Fibroblast of the conjunctiva (primary cell): ENCODE data around the gene DNAH9.

Source experiments
- DNase-seq: peaks from one replicate; pipeline ENCODE4 v3.0.0-alpha.2; 2010; ENCODE audit warnings: low read depth

The DNAH9 gene

DNA sequence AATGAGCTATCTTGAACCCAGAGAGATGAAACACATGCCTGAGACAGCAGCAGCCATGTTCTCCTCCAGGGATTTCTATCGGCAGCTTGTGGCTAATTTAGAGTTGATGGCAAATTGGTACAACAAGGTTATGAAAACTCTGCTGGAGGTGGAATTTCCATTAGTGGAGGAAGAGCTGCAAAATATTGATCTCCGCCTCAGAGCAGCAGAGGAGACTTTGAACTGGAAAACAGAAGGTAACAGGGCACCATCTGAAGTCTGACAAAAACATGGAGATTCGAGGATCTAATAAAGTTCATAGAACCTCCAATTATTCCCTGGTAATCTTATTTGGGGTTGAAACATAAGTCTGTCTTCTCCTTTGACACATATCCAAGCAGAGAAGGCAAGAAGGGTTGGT, 52.8 kb downstream of the DNAH9 start:
- DNase-seq: no peak

DNA sequence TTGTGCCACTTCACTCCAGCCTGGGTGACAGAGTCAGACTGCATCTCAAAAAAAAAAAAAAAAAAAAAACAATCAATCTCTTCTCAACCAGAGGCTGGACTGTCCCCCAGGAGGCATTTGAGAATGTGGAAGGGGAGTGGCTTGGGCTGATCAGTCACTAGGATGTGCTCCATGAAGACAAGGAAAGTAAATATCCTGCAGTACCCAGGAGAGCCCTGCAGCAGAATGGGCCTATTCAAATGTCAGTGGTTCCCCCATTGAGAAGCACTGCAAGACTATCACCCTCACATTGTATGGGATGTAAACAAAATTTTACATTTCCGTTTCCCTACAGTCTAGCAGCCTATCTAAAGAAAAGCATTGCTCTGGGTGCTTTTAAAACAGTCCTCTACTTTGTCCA, 70.3 kb downstream of the DNAH9 start:
- no peak for DNase-seq

DNA sequence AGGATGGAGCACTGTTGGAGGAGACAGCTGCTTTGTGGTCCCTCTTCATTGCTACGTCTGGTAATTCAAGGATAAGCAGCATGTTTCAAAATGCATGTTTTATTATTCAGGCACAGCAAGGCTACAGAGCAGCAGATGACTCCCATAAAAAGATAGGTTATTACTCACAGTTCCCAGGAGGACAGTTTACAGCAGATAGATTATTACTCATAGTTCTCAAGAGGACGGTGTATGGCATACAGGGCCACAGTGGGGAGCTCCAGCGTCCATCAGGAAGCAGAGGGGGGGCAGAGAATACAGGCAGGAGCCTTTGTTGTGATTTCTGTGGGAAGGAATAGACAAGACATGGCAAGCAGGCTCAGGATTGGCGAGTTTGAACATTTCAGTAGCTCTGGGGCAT, 72.9 kb downstream of the DNAH9 start:
- DNase-seq: no peak

- no peak for DNase-seq
Observed at GRCh38 chr17:11682646-11683045, 84.4 kb downstream of the DNAH9 start.

DNA sequence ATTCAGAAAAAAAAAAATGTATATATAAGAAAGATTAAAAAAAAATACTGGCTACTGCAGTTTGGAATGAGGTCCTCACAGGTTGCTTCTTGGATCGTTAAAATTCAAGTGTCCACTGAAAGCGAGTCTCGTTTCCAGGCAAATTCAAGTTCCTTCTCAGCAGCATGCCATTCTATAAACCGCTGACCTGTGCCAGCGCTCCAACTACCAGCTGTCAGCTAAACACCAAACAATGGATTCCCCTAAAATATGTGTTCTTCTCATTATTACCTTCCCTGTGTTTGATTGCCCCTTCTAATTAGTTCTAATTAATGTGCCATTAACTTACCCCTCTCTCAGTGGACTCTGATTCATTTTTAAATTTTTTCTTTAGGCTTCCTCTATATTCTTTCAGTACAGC, 92.4 kb downstream of the DNAH9 start:
- DNase-seq: no peak

DNA sequence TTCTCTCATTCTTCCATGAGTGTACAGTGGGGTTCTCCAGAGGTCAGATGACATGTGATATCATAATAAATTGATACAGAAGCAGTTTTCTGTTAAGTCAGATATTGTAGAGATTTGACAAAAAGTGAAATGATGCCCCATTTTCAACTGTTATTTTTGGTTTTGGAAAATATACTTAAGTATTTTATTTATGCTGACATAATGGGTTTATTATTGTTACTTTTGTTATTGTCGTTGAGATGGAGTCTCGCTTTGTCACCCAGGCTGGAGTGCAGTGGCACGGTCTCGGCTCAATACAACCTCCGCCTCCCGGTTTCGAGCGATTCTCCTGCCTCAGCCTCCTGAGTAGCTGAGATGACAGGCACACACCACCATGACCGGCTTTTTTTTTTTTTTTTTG, 94.4 kb downstream of the DNAH9 start:
- DNase-seq: no peak

DNA sequence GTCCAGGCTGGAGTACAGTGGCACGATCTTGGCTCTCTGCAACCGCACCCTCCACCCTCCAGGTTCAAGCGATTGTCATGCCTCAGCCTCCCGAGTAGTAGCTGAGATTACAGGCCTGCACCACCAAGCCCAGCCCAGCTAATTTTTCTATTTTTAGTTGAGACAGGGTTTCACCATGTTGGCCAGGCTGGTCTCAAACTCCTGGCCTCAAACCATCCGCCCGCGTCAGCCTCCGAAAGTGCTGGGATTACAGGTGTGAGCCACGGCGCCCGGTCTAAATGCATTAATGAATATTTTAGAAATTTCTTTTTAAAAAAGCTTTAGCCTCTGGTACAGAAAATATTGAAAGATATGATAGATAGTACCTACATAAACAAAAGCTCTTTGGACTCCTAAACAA, 95.0 kb downstream of the DNAH9 start:
- no peak for DNase-seq

GRCh38 chr17:11700668-11701067, 102.4 kb downstream of the DNAH9 start:
- no peak for DNase-seq

- no peak for DNase-seq
Observed at GRCh38 chr17:11701911-11702310, 103.6 kb downstream of the DNAH9 start.

DNA sequence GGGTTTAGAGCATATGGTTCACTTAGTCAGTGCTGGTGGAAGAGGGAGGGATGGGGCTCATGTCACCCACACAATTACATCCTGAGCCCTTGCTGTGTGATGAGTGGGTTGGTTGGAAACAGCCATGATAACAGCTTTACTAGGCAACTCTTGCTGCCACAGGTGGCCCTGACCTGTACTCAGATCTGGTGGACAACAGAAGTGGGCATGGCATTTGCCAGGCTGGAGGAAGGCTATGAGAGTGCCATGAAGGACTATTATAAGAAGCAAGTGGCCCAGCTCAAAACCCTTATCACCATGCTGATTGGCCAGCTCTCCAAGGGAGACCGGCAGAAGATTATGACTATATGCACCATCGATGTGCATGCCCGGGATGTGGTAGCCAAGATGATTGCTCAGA, 105.8 kb downstream of the DNAH9 start:
- no peak for DNase-seq

DNA sequence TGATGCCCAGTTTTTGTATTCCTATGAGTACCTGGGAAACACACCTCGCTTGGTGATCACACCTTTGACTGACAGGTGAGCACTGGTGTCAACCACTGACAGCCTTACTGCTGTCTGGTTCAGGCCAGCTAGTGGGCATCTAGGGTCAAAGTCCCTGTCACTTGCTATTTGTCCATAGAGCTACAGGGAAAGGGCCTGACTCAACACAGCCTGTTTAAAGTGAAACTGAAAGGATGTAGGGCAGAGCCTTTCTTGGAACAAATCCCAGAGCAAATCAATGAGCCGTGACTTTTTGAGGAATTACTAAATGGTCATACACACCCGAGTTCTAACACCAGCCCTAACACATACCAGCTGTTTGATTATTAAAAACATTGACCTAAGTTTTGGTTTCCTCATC, 106.8 kb downstream of the DNAH9 start:
- no peak for DNase-seq

DNA sequence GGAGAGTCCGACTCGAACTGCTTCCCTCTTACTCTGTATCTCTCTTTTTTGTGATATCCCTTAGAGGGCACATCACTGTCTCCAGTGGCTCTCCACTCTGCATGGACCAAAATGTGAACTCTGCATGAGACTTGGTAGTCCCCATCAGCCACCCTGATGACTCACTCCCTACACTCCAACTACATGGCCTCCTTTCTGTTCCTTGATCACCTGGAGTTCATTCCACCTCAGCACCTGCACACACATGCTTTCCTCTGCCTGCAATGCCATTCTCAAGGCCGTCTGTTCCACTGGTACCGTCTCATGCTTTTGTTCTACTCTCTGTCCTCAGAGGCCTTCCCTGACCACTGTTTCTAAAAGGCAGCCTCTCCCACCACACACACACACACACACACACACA, 109.3 kb downstream of the DNAH9 start:
- DNase-seq: no peak

GRCh38 chr17:11712456-11712855, 114.2 kb downstream of the DNAH9 start:
- no peak for DNase-seq

GRCh38 chr17:11719203-11719602, 120.9 kb downstream of the DNAH9 start:
- no peak for DNase-seq

- no peak for DNase-seq
Observed at GRCh38 chr17:11719856-11720255, 121.6 kb downstream of the DNAH9 start.

DNA sequence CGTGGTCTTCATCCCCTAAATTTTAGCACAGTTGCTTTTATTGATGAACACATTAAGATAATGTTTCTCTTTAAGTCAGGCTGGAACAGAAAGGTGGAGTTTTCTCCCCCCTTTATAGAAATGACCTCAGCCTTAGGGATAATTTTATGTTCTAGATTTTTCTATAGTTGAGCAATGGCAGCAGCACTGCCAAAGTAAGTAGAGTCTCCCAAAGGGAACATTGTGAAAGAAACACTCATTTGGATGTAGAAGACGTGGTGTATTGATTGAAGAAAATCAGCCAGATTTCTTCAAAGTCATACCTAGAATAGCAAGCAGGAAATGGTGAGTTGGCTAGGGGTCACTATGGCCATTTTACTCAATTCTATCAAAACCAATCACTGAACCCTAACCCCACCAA, 122.5 kb downstream of the DNAH9 start:
- no peak for DNase-seq

GRCh38 chr17:11730747-11731146, 132.5 kb downstream of the DNAH9 start:
- DNase-seq: no peak

DNA sequence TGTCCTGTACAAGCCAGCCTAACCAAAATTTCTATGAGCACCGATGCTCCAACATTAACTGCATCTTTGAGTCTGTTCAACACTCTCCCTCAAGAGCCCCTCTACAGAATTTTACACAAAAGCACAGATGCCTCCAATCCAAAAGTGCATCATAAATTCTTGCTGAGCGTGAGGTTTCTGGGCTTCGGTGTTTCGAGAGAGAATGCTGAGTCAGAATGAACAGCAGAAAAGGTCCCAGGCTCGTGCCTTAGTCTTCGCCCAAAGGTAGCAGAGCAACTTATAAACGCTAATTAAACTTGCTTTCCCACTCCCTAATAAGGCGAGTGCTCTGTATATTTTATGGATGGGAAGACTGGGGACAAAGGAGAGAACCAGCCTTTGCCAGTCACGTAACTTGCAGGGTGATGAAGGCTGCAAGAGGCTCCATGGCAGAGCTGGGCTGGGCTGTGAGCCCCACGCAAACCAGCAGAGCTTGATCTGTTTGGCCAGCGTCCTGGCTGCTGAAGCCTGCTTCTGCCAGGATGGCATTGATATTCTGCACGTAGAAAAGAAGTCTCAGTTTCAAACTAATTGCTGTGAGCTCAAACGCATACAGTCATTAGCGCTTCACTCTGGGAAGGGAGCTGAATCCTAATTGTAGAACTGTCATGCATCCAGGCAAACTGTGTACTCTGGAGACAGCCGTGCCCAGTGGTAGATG, 138.5 kb downstream of the DNAH9 start:
- DNase-seq: no peak

- DNase-seq: no peak
Observed at GRCh38 chr17:11737313-11737679, 139.0 kb downstream of the DNAH9 start.

- DNase-seq: no peak
Observed at GRCh38 chr17:11738151-11738550, 139.9 kb downstream of the DNAH9 start.

GRCh38 chr17:11739351-11739750, 141.1 kb downstream of the DNAH9 start:
- DNase-seq: no peak

DNA sequence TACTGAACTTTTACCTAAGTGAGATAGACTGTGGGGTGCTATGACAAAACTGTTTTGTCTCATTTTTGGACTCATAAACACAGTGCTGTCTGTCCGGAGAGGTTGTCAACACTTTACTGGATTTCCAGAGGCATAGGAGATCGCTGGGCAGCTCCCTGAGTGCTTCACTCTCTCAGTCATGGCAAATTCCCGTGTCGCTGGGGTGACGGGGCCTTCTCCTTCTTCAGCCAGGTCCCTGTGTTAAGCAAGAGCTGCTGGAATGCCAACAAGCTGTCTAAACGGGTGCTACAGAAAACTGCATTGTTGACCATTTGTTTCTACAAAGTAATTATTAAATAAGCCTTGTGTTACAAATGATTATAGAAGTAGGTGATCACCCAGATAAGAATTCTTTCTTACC, 141.6 kb downstream of the DNAH9 start:
- DNase-seq: no peak

GRCh38 chr17:11742886-11743285, 144.6 kb downstream of the DNAH9 start:
- no peak for DNase-seq

DNA sequence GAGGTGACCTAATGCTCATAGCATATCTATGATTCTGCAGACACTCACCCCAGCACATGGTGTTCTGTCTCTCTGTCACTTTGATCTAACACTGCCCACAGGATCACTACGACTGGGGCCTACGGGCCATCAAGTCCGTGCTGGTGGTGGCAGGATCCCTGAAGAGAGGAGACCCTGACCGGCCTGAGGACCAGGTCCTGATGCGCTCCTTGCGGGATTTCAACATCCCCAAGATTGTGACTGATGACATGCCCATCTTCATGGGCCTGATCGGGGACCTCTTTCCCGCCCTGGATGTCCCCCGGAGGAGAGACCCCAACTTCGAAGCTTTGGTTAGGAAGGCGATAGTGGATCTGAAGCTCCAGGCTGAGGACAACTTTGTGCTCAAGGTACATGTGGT, 146.4 kb downstream of the DNAH9 start:
- no peak for DNase-seq

DNA sequence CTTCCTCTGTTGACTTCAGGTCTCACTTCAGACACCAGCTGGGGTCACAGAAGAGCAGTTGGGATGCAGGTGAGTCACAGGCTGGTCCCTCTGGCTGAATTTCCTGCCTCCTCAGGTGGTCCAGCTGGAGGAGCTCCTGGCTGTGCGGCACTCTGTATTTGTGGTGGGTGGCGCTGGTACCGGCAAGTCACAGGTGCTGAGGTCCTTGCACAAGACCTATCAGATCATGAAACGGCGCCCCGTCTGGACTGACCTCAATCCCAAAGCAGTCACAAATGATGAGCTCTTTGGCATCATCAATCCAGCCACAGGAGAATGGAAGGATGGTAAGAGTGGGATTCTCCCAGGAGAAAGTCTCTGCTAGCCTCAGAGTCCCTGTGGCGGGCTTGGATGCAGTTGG, 149.2 kb downstream of the DNAH9 start:
- no peak for DNase-seq
